NCI-H2171 treated with DMSO at 0.1 percent for 48 hours (cell line): ENCODE measurements around the gene SLC39A13.

Source experiments
- DNase-seq: peaks from one replicate; lab custom pipeline; 2025; lab: John Stamatoyannopoulos, UW

SLC39A13 gene

DNA sequence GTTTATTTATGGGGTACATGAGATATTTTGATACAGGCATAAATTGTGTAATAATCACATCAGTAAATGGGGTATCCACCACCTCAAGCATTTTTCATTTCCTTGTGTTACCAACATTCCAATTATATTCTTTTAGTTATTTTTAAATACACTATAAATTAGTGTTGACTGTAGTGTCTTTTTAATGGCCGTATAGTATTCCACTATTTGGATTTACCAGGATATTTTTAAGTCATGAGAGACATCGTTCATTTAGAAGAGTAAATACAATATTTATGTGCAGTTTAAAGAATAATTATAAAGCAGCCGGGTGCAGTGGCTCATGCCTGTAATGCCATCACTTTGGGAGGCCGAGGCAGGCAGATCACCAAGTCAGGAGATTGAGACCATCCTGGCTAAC, 23.9 kb upstream of the SLC39A13 start:
- DNase-seq = no peak

DNA sequence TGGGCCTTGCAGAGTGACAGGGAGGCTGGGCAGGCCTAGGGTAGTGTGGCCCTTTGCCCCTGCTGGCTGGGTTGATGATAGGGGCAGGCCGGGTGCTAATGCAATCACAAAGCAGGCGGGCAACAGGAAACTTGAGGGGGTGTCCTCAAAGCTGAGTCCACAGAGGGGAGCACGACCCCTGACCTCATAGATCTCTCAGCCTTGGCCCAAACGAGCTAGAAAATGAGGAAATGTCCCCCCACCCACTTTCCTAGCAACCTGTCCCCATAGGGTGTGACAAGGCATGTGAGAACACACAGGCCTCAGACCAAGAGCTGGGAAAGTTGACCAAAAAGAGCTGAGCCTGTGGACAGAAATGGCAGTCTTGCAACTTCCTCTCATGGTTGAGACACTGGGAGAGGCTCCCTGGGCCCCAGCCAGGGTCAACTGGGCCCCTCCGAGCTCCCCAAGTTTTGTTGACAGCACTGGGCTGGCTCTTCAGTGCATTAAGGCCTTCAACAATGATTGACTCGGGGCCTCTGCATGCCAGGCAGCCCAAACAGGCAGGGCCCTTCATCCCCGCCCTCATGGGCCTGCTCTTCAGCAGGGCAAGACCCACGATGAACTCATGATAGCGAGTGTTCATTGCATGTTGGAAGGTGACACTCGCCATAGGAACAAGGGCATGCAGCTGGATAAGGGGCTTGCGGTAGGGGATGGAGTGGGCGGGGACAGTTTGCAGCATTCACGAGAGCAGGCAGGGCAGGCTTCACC, 20.3 kb upstream of the SLC39A13 start:
- DNase-seq = no peak

- no peak for DNase-seq
These were observed 19.5 kb upstream of the SLC39A13 start for GRCh38 chr11:47388697-47389576.

DNA sequence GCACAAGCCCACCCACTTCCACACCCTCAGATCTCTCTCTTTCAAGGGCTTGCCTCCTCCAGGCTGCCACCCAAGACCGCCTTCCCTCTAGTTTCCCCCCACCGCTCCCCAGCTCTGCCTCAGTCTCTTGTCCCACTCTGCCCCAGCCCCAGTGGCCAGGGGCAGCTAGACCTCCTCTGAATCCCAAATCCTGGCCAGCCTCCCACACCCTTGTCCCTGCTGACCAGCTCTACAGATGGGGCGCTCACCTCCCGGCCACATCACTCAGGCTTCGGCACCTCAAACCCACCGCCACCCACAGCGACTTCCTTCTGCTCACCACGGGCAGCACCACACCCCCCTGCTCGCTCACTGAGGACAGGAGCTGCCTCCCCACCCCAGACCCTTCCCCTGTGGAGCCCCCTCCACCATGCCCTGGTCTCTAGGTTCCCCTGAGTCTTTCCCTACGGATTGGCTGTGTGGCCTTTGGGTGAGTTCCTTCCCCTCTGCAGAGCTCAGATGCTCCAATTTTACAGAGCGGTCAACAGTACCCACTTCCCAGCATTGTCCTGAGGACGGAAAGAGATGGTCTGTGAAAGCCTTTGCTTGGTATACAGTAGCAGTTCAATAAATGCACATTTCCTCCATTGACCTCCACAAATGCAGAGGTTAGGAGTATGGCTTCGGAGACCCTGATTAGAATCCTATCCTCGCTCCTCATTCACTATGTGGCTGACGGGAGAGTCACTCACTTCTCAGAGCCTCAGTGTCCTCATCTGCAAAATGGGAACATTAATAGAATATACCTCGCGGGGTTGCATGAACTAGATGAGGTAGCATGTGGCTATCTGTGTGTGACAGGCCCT, 18.6 kb upstream of the SLC39A13 start:
- no peak for DNase-seq

GRCh38 chr11:47390422-47390760, 18.0 kb upstream of the SLC39A13 start:
- no peak for DNase-seq

- no peak for DNase-seq
These were observed 17.3 kb upstream of the SLC39A13 start for GRCh38 chr11:47391077-47391583.

GRCh38 chr11:47391711-47392432, 16.5 kb upstream of the SLC39A13 start:
- DNase-seq = no peak

DNA sequence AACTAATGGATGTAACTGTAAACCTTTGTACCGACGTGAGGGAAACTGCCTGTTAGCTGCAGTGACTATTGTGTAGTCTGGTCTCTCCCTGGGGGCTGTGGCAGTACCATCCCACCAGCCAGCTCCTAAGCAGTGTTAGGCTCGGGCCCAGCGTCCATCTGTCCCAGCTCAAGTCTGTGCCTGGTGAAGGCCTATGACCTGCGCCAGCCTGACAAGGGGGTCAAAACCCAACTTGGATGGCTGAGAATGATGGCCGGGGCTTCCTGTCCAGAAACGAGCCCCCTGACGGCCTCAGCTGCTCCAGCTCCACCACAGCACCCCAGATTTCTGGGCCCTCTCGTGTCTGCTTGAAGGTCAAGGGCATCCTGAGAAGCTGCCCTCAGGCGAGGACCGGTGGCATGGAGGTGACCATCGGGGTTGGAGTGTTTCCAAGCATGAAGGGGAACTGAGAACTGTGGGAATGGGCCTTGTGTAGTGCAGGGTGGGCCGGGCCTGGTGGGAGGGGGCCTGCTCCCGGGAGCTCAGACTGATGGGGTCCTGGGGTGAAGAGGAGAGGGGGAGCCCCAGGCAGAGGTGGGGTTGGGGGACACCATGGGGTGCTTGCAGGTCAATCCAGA, 15.7 kb upstream of the SLC39A13 start:
- DNase-seq = no peak

DNA sequence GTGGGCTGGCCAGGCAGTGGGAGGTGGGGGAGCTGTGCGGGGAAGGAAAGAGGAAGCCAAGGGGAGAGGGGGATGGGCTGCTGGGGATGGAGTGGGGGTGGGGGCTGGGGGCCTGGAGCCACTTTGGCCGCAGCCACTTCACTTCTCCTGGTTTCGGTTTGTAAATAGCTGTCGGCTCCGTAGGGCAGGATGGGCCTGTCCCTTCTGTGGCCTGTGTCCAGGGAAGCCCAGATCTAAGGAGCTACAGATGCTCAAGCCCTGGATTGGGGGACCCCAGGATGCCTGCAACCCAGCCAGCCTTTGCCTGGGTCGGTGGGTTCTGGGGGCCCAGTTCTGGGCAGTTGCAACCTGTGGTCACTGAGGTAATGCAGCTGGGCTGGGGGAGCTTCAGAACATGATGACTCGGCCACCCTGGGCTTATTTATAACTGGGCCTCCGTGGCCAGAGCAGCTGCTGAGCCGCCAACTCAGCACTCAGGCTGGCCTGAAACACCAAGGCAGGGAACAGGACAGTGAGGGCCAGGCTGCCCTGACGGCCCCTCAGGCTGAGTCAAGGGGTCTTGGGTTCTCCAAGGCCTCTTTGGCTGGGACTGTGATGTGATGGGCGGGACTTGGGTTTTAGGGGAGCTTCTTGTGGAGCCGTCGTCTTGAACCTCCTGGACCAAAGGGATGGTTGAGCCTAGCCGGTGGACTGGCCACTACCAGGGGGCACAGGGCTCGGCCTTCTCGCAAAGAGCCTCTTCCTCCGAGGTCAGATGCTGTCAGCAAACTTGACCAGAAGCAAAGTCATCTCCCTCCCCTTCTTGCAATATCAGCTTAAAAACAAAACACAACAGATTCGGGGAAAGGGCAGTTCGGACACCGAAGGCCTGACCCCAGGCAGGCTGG, 15.0 kb upstream of the SLC39A13 start:
- no peak for DNase-seq

GRCh38 chr11:47394050-47394321, 14.4 kb upstream of the SLC39A13 start:
- no peak for DNase-seq

DNA sequence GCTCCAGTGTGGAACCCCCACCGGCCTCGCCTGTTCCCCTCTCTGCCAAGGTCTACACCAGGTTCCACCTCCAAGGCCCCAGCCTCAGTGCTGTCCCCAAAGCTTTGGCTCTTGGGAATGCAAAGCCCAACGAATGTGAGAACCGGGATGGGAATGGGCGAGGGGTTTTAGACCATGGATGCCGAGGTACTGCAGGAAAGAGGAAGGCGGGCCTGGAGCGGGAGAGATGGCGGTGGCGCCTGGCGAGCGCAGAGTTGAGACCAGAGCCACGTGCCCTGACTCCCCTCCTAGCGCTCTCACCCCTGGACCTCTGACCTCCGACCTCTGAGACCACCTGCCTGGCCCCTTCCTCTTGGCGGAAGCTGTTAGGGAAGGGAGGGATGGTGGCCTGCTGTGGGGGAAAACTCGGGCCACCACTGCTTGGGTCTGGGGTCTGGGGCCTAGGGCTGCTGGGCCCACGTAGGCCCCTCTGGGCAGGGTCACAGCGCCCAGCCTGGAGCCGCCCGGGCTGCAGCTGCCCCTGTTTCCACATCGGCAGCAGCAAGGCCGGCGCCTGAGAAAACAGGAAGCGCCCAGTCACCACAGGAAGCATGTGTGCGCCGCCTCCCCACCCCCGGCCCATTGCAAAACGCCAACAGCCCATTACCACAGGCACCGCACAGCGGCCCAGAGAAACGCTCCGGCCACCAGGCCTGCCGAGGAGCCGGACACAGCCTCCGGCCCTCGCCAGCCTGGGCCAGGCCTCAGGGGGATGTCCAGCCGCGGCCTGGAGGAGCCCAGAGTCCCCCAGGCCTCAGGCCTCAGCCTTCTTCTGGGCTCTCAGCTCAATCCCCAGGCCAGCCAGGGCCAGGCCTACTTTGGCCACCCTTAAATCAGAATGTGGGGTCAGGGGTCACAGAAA, 13.8 kb upstream of the SLC39A13 start:
- DNase-seq = no peak

GRCh38 chr11:47395223-47396048, 13.0 kb upstream of the SLC39A13 start:
- DNase-seq = no peak

DNA sequence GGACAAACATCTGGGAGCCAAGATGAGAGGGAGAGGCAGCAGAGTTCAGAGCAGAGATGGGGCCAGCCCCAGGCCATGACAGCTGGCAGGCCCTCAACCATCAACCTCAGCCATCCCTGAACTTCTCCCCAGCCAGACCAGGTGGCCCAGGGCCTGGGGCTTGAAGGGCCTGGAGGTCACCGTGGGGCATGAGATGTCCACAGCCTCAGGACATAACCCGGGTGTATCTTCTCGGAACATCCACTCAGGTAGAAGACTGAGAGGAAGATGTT, 12.4 kb upstream of the SLC39A13 start:
- DNase-seq = no peak

DNA sequence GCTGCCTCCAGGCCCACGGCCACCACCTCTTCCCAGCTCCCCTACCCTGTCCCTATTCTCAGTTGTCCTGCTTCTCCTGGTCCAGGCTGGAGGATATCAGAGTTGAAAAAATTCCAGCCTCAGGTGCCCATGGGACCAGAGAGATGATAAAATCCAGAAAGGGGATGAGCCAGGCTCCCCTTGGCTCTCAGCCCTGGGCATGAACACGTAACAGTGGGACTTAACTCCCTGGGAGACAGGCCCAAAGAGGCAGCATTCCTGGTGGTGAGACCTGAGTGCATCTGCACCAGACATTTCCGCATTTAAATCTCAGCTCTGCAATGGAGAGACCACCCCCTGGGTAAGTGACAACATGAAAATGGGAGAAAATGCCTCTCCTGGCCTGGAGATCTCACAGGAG, 10.4 kb upstream of the SLC39A13 start:
- no peak for DNase-seq

DNA sequence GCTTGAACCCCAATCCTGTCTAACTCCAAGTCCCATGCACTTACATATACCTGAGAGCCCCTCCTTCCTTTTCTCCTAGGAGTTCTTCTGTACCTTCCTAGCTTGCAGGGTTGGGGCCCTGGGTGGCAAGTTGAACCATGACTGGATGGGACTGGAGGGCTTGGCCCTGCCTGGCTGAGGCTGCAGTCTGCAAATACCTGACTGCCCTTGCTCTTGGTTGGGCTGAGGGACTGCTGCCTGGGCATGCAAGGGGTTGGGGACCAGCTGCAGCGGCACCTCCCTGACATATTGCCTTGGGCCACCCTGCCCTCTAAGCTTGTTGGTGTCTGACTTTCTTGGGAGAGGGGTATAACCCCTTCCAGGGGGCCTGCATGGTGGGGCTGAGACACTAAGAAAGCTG, 9.8 kb upstream of the SLC39A13 start:
- no peak for DNase-seq

- peak; percentile 25 for DNase-seq
These were observed 8.3 kb upstream of the SLC39A13 start for GRCh38 chr11:47399860-47400767.

GRCh38 chr11:47400768-47401279, 7.6 kb upstream of the SLC39A13 start:
- DNase-seq = no peak
